Hepatocyte (in vitro differentiated cells): ENCODE results near the gene MED12.

Source experiments
- EZH2 ChIP-seq: fragments of 200-600 bp; sonication (generic); IDR thresholded peaks from 2 replicates; pipeline ENCODE4 v1.6.1; 2016; ENCODE audit warnings: antibody characterized with exemption, mild to moderate bottlenecking, borderline replicate concordance
- EZH2phosphoT487 ChIP-seq: fragments of 200-600 bp; sonication (generic); IDR thresholded peaks from one replicate; pipeline ENCODE4 v1.6.1; 2018; ENCODE audit warnings: antibody characterized with exemption, mild to moderate bottlenecking, low read depth, moderate library complexity; ENCODE audit not compliant: unreplicated experiment, severe bottlenecking
- TF ChIP-seq, protein P1 (sequence below): fragments of 200-600 bp; sonication (generic); IDR thresholded peaks from 2 replicates; pipeline ENCODE4 v1.5.1; 2016; ENCODE audit warnings: antibody characterized with exemption, mild to moderate bottlenecking; ENCODE audit not compliant: poor library complexity

- TF ChIP-seq EZH2 (no peak), EZH2phosphoT487 (no peak)
- TF ChIP-seq, protein P1, sequence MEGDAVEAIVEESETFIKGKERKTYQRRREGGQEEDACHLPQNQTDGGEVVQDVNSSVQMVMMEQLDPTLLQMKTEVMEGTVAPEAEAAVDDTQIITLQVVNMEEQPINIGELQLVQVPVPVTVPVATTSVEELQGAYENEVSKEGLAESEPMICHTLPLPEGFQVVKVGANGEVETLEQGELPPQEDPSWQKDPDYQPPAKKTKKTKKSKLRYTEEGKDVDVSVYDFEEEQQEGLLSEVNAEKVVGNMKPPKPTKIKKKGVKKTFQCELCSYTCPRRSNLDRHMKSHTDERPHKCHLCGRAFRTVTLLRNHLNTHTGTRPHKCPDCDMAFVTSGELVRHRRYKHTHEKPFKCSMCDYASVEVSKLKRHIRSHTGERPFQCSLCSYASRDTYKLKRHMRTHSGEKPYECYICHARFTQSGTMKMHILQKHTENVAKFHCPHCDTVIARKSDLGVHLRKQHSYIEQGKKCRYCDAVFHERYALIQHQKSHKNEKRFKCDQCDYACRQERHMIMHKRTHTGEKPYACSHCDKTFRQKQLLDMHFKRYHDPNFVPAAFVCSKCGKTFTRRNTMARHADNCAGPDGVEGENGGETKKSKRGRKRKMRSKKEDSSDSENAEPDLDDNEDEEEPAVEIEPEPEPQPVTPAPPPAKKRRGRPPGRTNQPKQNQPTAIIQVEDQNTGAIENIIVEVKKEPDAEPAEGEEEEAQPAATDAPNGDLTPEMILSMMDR = no peak
These were observed 56.4 kb downstream of the MED12 start for GRCh38 chrX:71174795-71175194.
